ENCODE data around the gene SEMA3G.

The SEMA3G gene

GRCh38 chr3:52394751-52395502 is 50.0 kb downstream of the SEMA3G start:
- DNase-seq (ENCODE audit: low read depth), result no peak

- no peak for DNase-seq (ENCODE audit: low read depth)
Observed at GRCh38 chr3:52393959-52394670, 50.8 kb downstream of the SEMA3G start.

- DNase-seq (ENCODE audit: low read depth), result no peak
Observed at GRCh38 chr3:52393131-52393807, 51.6 kb downstream of the SEMA3G start.

GRCh38 chr3:52392216-52392930 is 52.5 kb downstream of the SEMA3G start:
- no peak for DNase-seq (ENCODE audit: low read depth)

GRCh38 chr3:52391096-52391495 is 53.8 kb downstream of the SEMA3G start:
- no peak for DNase-seq (ENCODE audit: low read depth)

- DNase-seq (ENCODE audit: low read depth), result no peak
Observed at GRCh38 chr3:52388933-52389332, 56.0 kb downstream of the SEMA3G start.

- DNase-seq (ENCODE audit: low read depth), result no peak
Observed at GRCh38 chr3:52388348-52388821, 56.5 kb downstream of the SEMA3G start.

GRCh38 chr3:52387481-52387880 is 57.4 kb downstream of the SEMA3G start:
- DNase-seq (ENCODE audit: low read depth), result no peak

- peak; percentile 48 for DNase-seq (ENCODE audit: low read depth)
Observed at GRCh38 chr3:52385157-52385556, 59.7 kb downstream of the SEMA3G start.

- DNase-seq (ENCODE audit: low read depth), result no peak
Observed at GRCh38 chr3:52384019-52384761, 60.7 kb downstream of the SEMA3G start.

- DNase-seq (ENCODE audit: low read depth), result no peak
Observed at GRCh38 chr3:52383446-52383845, 61.5 kb downstream of the SEMA3G start.
